ENCODE data around the gene LYSMD2. TPM values are rescaled to one million over a fixed set of nuclear protein-coding genes. Genes with fewer than 3 reads are reported as not detected.

The LYSMD2 gene
- total RNA-seq, 1 donor from 2014 or later, result not detected

DNA sequence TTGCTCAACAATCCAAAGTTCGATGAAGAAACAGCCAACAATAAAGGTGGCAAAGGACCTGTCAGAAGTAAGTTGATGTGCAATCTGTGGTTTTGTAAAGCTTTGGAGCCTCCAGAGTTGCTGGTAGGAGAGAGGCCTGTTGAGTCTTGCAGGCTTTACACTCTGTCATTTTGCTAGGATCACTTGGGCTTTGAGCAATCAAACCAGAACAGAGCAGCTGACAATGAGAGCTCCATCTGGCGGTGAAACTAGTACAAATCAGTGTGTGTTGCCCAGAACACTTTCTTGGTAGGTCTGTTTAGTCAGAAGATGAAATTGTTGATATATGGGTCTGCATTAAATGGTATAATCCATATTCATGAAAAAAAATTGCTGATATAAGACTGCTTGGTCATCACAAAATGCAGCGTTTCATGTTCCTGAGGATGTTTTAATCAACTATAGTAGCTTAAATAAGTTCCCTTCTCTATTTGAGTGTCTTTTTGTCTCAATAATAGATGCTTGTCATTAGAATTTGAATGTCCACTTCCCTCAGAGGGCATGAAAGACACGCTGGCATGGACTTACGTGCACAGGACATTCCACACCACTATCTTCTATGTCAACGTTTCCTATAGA, 39.6 kb upstream of the LYSMD2 start:
- Mint-ChIP-seq H3K27me3 (ENCODE audit: insufficient read depth, low read depth) (peaks cover 8% of the 10 kb centered on the region), H3K4me1 (no peaks in the 10 kb centered on the region), H3K27ac (no peak overlapping the region), H3K9me3 (no peaks in the 10 kb centered on the region), H3K4me3 (no peak overlapping the region), H3K36me3 (peaks cover 2% of the 10 kb centered on the region)
- TF ChIP-seq EZH2 (IDR thresholded peaks at IDR 0.05) (no peak), EZH2phosphoT487 (IDR thresholded peaks at IDR 0.05) (no peak)
- TF ChIP-seq, protein P1, sequence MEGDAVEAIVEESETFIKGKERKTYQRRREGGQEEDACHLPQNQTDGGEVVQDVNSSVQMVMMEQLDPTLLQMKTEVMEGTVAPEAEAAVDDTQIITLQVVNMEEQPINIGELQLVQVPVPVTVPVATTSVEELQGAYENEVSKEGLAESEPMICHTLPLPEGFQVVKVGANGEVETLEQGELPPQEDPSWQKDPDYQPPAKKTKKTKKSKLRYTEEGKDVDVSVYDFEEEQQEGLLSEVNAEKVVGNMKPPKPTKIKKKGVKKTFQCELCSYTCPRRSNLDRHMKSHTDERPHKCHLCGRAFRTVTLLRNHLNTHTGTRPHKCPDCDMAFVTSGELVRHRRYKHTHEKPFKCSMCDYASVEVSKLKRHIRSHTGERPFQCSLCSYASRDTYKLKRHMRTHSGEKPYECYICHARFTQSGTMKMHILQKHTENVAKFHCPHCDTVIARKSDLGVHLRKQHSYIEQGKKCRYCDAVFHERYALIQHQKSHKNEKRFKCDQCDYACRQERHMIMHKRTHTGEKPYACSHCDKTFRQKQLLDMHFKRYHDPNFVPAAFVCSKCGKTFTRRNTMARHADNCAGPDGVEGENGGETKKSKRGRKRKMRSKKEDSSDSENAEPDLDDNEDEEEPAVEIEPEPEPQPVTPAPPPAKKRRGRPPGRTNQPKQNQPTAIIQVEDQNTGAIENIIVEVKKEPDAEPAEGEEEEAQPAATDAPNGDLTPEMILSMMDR (IDR thresholded peaks at IDR 0.05), result peak; percentile 85
- Histone ChIP-seq H4K20me1 (ENCODE audit: low read depth) (no peaks in the 10 kb centered on the region), H3K27ac (no peak overlapping the region), H3K36me3 (no peaks in the 10 kb centered on the region), H2AFZ (replicated peaks) (no peak overlapping the region), H3K79me2 (ENCODE audit: low read depth) (no peaks in the 10 kb centered on the region), H3K27me3 (no peaks in the 10 kb centered on the region), H3K4me2 (no peak overlapping the region), H3K9me3 (ENCODE audit: low read depth) (no peaks in the 10 kb centered on the region), H3K9ac (no peak overlapping the region), H3K4me3 (no peak overlapping the region), H3F3A (ENCODE audit: low read depth) (no peaks in the 10 kb centered on the region), H3K4me1 (no peaks in the 10 kb centered on the region)
- peak; percentile 85 for DNase-seq (ENCODE audit: low spot score)

DNA sequence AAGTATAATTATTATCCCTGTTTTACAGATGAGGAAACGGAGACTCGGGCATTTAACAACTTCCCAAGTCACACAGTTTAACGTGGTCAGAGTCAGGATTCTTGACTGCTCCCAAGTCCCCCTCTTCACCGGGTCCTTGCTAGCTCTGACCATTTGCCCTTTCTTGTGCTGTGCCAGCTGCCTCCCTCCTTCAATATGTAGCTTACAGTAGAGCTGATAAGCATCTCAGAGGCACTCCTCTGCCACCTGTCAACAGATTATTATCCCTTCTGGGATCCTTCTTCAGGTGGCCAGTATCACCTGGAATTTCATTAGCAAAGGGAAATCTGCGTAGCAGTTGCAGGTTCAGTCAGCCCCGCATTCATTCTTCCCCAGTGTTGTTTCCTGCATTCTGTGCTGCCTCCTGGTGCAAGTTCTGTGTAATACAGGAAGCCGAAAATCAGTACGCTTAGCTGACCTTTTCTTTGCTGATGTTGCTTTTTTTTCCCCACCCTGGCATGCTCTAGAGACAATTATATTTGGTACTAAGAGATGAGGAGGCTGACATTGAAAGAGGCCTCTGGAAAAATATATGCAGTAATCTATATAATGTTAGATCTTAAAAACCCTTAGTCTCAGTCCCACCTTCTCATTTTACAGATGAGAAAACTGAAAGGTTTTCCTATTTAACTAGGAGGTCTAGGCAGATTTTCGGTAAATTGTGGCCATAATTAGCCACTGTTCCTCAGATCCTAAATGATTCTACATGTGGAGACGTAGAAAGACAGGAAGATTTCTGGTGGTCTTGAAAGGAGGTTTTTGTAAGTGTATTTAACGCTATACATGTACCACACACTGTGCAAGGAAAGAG, 38.7 kb upstream of the LYSMD2 start:
- Mint-ChIP-seq H3K4me1 (no peaks in the 10 kb centered on the region), H3K4me3 (no peak overlapping the region), H3K27ac (no peak overlapping the region), H3K27me3 (ENCODE audit: insufficient read depth, low read depth) (peaks cover 8% of the 10 kb centered on the region), H3K9me3 (no peaks in the 10 kb centered on the region), H3K36me3 (peaks cover 2% of the 10 kb centered on the region)
- Histone ChIP-seq H3K9ac (no peak overlapping the region), H3K4me2 (no peak overlapping the region), H3K4me1 (no peaks in the 10 kb centered on the region), H3K9me3 (ENCODE audit: low read depth) (no peaks in the 10 kb centered on the region), H4K20me1 (ENCODE audit: low read depth) (no peaks in the 10 kb centered on the region), H3K27me3 (no peaks in the 10 kb centered on the region), H3F3A (ENCODE audit: low read depth) (no peaks in the 10 kb centered on the region), H3K36me3 (no peaks in the 10 kb centered on the region), H3K79me2 (ENCODE audit: low read depth) (no peaks in the 10 kb centered on the region), H2AFZ (replicated peaks) (no peak overlapping the region), H3K4me3 (no peak overlapping the region), H3K27ac (no peak overlapping the region)
- DNase-seq (ENCODE audit: low spot score), result peak; percentile 72
- TF ChIP-seq EZH2phosphoT487 (IDR thresholded peaks at IDR 0.05) (no peak), EZH2 (IDR thresholded peaks at IDR 0.05) (no peak)
- TF ChIP-seq, protein P1 (IDR thresholded peaks at IDR 0.05), result peak; percentile 76

DNA sequence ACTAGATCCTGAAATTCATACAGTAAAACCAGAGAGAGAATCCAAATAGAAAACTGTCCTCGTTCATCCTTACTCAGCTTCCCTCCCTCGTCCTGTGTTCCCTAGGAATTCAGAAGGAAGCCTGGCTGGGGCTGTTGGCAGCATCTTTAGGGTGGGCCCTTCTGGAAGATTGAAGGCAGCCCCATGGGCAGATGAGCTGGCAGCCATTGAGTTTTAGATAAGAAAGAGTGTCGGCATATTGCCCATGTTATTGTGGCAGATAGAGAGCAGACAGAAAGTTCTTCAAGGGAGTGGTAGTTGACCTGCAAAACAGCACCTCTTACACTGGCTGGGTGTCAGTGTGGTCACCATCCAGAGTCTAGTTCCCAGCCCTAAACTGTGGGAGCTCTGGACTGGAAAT, 37.5 kb upstream of the LYSMD2 start:
- Histone ChIP-seq H3K4me1 (no peaks in the 10 kb centered on the region), H3K4me2 (no peak overlapping the region), H3K27ac (no peak overlapping the region), H3K4me3 (no peak overlapping the region), H3K27me3 (no peaks in the 10 kb centered on the region), H3F3A (ENCODE audit: low read depth) (no peaks in the 10 kb centered on the region), H4K20me1 (ENCODE audit: low read depth) (no peaks in the 10 kb centered on the region), H3K9me3 (ENCODE audit: low read depth) (no peaks in the 10 kb centered on the region), H3K36me3 (no peaks in the 10 kb centered on the region), H3K9ac (no peak overlapping the region), H2AFZ (replicated peaks) (no peak overlapping the region), H3K79me2 (ENCODE audit: low read depth) (no peaks in the 10 kb centered on the region)
- H3K36me3 Mint-ChIP-seq, result peaks cover 2% of the 10 kb centered on the region
- no peak overlapping the region for H3K4me3 Mint-ChIP-seq
- no peaks in the 10 kb centered on the region for H3K9me3 Mint-ChIP-seq
- no peak for TF ChIP-seq EZH2 (IDR thresholded peaks at IDR 0.05)
- TF ChIP-seq, protein P1 (IDR thresholded peaks at IDR 0.05), result no peak
- TF ChIP-seq EZH2phosphoT487 (IDR thresholded peaks at IDR 0.05), result no peak
- DNase-seq (ENCODE audit: low spot score), result no peak
- H3K4me1 Mint-ChIP-seq, result no peaks in the 10 kb centered on the region
- peaks cover 8% of the 10 kb centered on the region for H3K27me3 Mint-ChIP-seq (ENCODE audit: insufficient read depth, low read depth)
- H3K27ac Mint-ChIP-seq, result no peak overlapping the region

Measured in neural progenitor cell (in vitro differentiated cells).